HG03439 (cell line): Measurements from ENCODE around the gene C1orf116.

ENCODE experiments used
- ATAC-seq: cut with Tn5 transposase; IDR thresholded peaks from one replicate; pipeline ENCODE4 v1.9.1; 2021; ENCODE audit warnings: mild to moderate bottlenecking, moderate library complexity; ENCODE audit not compliant: unreplicated experiment

Gene C1orf116

DNA sequence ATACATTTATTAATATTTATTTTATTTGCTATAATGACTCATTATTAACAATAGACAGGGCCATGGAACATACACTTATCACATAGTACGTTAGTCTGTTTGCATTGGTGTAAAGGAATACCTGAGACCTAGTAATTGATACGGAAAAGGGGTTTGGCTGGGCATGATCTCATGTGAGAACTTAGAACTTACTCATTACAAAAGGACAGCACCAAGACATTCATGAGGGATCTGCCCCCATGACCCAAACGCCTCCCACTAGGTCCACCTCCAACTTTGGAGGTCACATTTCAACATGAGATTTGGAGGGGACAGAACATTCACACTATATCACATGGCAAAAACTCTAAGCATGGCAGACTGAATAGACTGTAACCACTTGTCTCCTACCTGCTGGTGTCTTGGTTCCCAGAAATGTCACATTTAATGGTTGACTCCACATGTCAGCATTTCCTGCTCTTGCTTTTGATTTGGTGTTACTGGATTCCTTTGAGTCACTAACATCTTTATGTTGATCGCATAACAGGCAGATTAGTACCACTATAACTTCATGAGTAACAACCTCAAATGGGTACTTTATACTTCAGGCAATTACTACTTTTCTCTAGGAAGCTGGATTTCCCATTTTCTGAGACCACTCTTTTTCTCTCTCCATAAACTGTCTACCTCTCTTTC is 3.5 kb upstream of the C1orf116 start:
- no peak for ATAC-seq

DNA sequence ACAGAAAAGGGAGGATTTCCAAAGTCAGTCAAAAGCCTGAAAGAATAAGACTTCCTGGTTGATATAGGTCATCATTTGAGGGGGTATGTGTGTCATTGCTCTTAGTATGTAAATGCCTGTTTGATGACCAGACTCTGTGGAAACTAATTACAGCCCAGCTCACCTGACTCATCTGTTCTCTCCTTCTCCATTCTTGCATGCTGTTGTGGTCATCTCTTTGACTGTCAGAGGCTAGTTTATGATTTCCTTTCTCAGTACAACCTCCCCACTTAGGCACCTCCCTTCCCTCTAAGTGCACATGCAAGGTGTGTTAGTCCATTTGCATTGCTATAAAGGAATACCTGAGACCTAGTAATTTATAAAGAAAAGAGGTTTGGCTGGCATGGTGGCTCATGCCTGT is 2.4 kb upstream of the C1orf116 start:
- no peak for ATAC-seq

DNA sequence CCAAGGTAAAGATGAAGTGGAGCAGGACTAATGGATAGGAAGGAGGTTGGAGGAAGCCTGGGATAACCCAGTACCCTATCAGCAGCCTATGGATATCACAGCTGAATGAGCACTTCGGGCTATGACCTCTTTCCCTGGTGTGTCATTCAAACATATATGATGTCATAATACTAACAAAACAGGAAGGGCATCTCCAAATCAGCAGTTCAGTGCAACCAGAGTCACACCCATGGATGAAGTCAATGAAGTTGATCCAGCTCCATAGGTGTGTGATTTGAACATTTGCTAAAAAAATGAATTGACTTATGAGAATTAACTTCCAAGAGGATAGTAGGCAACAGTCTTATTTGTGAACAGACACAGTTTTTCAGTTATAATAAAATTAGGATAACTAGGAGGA is 1.7 kb upstream of the C1orf116 start:
- ATAC-seq: no peak

DNA sequence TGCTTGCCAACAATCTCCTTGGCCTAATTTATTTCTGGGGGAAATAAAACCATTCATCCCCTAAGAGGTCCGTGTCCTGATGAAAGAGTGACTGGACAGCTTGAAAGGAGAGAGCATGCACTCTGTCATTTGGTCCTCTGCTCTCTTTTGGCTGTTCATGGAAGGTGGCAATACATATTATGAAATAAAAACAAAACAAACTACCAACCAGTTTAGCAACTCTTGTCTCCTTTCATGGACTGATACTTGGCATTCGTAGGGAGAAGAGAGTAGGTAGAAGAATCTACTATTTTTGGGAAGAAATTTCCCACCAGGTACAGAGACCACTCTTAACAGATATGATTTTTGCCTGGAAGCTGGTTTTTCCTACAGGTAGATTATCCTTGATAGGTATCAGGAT is 746 bp upstream of the C1orf116 start:
- ATAC-seq: no peak

DNA sequence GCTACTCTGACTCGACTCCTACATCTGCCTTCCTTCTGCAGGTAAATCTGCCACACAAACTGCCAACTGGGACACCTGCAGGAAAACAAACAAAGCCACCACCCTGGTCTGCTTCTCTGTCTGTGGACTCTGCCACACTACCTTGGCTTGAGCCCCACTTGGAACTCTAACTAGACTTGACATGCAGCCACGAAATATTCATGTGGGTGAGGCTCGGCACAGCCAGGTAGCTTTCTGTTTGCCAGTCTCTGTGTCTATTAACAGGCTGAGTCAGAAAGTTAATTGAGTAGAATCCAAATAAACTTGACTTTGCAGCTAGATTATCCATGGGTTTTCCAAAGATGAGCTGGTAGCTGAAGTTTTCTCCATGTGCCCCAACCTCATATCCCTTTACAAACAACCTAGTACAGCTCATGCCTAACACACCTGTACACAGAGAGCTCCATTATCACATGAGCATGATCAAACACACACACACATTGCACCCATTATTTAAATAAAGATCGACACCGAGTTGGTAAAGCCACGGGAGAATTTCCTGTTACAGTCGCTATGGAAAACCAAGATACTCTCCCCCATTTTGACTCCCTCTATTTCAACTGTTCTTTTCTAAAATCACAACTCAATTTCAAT is 808 bp downstream of the C1orf116 start:
- no peak for ATAC-seq

DNA sequence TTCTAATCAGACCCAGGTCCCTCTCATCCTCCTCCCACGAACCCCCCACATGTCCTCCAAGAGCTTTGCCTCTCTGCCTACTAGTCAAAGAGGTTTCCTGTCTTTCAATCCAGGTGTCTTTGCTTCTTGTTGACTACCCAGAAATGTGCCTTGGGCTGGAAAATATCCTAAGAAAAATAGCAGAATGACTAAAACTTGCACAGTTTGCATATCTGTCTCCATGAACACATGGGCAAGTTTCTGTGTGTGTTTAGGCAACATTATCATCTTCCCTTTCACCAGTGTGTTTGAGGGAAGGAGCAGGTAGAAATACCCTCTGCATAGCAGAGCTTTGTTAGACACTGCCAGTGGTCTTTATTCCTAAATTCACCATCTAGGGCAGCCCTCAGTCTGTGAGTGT is 1.5 kb downstream of the C1orf116 start:
- ATAC-seq: no peak

DNA sequence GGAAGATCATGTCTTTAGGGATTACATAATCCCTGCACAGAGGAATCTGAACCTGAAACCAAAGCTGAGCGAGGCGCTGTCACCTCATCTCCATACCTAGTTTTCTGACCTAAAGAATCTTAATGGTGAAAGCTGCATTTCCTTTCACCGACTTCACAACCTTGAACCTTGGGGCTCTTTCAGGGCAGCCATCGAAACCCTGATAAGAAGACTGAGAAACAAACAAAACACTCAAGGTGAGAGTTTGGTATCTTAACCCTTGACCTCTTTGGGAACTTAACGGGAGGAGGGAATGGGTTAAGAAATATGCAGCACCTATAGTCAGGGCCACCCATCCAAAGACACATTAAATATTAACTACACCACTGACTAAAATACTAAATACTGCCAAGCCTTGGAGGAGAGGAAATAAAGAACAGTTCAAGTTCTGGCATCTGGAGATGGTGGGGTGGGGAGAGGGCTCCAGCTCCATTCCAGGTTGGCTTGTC is 2.0 kb downstream of the C1orf116 start:
- ATAC-seq: no peak

DNA sequence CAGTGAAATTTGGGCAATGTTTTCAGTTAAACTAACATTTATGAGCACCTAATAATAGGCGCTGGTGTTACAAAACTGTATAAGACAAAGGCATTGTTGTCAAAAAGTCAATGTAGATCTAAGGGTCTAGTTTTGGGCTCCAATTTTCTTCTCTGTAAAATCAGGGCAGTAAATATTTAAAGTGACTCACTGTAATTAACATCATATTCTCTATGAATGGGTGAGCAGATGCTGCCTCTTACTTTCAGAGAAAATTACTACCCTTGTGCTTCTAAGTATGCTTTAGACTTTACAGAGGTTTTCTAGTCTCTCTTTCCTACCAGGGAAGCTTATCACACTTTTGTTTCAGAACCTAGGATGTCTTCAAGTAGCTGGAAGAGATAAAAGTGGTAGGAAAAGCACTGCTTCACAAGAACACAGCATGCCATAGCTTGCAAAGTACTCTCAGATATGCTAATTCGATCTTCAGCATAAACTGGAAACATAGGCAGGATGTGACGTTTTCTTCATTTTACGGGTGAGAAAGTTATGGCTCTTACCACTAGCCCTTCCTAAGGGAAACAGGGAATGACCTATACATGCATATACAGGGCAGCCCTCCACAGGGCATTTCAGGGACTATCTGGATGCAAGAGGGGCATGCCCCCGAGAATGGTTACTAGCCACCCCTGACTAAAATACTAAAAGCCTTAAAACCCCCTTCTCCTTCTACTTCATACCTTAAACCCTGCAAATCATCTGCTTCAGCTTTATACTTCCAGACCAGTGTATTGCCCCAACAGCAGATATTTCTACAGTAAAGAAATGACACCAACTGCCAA is 2.6 kb downstream of the C1orf116 start:
- ATAC-seq: no peak

DNA sequence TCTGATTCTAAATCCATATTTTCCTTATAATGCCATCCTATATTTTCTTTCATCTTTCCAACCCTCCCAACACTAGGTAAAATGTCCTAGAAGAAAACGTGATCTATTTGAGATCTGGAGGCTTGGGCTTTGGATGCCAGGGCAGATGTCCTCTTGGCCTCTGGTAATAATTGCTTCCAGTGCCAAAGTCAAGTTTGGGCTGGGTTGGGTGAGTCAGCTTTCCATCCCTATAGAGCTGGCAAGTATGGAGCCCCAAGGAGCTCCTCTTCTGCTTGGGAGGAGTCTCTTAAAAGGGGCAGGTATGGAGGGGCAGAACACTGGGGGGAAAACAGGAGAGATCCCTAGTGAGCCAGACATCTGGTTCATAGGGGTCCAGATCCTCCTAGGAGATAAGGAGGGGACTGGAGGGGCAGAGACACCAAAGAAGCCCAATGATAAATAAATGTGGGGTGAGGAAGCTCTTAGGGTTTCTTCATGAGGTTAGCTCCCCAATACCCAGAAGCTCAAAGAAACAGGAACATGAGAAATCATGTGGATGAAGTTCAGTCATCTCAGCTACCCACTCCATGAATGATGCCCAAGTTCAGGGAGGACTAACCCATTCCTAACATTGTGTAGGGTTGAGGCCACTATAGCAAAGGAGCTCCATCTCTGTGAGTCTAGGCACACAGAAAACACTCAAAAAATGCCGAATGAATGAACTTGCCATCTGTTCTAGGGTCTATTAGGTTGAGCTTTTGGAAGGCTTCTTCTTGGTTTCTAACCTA is 3.5 kb downstream of the C1orf116 start:
- ATAC-seq: no peak

DNA sequence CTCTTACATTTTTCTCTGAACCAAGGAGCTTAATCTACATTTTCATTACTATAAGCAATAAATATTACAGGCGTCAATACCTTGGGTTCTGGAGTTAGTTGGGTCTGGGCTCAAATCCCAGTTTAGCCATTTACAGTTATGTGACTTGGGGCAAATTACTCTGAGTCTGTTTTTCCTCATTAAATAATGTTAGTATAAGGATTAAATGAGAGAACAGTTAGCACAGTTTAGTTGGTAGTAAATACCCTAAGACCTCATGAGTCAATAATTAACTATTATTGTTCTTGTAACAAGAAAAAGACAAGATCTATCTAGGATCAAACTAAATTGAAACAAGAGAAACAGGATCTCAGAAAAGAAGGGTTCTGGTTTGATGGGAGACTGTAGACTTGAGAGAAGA is 4.6 kb downstream of the C1orf116 start:
- no peak for ATAC-seq

DNA sequence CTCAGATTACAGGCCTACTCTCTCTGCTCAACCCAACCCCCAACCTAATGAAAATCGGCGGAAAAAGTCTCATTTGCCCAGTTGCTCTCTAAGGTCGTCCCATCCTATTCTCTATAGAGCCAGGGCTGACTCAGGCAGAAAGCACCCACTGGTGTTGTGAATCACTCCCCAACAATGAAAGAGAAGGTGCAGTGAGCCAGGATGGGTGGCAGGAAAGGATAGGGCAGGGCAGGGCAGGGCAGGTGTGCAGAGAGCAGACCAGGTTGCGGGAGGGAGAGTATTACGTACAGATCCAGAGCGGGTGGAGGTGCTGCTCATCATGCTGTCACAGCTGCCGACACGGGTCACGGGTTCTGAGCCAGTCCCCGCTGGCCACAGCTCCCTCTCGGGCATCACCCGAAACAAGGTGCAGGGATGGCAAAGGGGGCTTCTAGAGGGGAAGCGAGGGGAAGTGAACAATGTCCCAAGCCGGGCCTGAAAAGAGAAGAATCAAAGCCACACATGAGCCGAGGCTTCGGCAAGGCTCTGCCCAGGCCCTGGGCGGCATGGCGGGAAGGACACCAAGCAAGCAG is 5.3 kb downstream of the C1orf116 start:
- ATAC-seq: no peak

DNA sequence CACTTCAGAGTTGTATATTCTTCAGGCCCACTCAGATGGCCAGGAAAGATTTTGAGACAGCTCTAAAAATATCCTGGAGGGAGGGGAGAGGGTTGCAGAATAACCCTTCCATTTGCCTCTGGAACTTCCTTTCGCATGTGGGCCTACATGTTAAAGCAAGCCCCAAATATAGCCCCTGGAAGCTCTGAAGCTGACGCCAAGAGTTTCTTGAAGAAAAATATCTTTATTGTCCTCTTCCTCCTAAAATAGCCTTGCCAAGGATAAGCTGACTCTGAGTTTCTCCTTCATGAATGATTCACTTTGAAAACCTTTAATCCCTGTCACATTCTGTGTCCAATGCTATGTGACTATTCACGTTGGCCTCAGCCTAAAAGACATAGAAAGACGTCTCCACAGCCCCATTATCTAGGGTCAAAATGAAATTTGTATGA is 6.4 kb downstream of the C1orf116 start:
- ATAC-seq: no peak

DNA sequence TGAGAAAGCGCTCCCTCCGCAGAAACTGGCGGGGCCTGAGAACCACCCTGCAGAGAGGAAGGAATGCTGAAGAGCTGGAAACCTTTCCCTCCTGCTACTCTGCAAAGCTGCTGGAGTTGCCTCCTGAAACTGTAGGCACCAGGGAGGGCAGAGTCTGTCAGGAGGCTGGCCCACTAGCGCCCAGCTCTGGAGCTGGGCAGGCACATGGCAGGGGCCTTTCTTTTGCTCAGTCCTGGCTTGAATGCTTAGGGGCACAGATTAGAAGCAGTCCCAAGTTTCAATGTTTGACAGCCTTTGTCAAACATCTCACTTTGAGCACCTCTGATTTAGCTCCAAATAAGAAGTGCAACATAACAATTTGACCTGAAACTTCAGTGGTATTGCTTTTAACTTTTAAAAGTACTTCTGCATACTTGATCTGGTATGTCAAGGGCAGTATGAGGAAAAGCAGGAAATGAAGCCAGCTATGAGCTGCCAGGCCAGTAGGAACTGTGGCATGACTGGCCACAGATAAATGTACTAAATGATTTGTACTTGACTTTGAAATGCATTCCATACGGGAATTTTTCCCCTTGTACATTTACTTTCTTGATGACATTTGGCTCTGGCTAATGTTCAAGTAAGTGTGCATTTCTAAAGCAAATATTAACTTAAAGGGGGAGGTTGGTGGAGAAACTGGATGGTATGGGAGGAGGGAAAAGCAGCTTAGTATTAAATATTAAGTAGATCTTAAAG is 7.2 kb downstream of the C1orf116 start:
- no peak for ATAC-seq

DNA sequence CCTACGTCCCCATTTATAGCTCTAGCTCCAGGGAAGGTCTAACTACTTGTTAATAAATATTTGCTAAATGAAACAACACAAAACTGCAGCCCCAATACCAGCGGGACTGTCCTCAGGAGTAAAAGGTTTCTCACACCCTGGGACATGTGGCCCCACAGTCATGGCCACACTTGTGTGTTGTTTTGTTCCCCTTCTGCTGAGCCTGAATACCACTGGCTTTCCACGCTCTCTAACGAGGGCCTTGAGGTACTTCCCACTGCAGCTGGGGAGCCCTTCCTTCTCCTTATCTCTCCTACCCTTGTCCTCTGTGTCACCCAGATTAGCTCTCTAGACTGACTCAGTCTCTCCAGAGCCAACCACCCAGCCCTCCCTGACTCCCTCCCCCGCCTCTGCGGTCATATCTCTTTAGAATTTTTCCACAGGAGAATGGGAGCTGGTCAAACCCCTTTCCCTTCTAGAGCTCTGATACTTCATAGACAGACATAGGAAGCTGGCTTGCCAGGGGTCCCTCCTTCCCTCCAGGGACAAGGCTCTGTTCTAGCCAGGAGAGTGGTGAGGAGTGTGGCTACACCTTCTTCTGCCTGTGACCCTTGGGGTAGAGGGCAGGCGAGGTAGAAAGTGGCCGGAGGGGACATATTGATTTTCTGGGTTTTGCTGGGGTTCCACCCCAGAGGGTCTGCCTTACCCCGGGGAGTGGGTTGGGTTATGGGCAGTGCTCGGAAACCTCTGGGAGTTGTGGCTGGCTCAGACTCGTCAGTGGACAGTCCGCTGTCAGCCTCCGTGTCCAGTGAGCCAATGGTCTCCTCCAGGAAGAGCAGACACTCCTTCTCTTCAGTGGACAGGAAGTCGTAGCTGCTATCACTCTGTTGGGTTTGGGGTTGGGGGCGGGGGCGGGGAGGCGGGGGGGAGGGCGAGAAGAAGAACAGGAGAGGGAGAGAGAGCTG is 8.1 kb downstream of the C1orf116 start:
- no peak for ATAC-seq

DNA sequence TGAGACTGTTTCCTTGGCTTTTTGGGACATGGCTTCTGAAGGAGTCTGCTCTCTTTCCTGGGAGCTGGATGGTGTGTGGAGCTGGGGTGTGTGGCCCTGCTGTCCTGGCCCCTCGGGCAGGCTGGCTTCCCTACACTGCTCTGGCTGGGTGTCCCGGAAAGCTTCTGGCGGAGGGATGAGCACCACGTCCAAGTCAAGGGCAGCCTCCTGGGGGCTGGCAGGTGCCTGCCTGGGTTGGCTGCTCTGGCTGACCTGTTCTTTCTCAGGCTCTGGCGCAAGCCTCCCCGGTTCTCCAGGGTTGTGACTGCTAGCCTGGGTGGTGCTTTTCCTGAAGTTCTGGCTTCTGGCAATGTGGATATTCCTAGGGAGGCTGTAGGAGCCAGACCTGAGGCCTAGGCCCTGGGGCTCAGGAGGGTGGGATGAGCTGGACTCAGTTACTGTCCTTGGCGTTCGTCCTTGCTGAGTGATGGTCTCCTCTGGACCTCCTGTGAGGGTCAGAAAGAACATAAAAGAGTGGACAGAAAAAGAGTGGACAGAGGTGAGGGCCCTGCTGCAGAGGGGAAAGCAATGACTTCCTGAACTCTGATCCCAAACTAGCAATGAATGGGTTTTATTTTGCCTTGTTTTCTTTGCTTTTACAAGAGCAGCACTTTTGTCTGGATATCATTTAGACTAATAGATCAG is 9.4 kb downstream of the C1orf116 start:
- no peak for ATAC-seq

DNA sequence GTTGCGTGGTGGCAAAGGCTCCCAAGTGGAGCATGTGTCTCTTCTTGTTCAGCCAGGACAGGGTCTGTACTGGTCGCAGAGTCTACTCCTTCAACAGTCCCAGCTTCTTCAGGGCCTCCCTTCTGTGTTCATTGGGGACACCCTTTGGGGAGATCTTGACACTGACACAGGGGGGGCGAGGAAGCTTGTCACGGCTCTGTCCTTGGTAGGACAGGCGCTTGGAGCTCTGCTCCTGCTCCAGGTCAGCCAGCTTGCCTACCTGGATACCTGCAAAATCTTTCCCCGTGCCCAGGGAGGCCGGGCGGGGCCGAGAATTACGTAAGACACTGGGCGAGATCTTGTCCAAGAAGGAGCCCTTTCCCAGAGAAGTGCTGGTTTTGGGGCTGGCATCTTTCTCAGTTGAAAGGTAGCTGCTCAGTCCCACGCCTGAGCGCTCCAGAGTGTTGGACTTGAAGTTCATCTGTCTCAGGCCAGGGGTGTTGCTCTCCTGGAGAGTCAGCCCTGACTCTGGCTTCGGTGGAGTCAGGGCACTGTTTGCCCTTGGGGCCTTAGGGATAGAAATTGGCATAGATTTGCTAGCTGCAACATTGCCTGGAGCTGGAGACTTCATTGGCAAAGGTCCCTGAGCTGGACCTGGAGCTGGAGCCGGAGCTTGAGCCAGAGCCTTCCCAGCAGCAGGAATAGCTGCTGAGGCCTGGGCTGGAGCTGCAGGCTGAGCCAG is 10.5 kb downstream of the C1orf116 start:
- no peak for ATAC-seq

DNA sequence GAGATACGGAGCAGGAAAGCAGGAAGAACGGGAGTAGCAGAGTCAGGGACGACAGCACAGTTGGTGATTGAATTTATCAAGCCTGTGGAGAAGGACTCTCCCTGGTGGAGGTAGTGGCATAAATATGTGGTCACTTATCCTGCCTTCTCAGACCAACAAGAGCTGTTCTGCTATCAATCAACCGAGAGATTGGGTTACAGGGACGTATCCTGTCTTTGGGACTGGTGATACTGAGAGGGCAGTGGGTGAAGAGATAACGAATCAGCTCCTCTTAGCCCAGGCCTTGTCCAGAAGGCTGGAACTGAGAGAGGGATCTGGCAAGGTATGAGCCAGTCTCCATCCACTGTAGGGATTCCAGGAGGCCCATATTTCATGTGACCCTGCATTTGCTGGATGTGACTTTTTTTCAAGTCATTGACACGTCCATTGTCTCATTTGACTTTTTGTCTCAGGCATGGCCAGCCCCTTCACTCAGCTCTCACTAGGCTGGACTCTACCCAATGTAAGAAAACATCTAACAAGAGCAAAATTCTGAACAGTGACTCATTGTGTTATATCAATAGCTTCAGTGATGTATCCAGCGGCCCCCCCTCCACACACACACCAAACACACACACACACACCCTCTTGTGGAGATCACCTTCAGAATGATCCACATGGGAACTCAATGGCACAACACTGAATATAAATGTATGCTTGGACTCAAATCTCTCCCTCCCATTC is 11.3 kb downstream of the C1orf116 start:
- no peak for ATAC-seq
